ENCODE data around the gene HES1.
"Not testable (repeated sequence)": the region's sequence is repeated elsewhere in the genome, so short reads cannot be mapped to it uniquely, and the experiment has no call there.

Gene HES1

DNA sequence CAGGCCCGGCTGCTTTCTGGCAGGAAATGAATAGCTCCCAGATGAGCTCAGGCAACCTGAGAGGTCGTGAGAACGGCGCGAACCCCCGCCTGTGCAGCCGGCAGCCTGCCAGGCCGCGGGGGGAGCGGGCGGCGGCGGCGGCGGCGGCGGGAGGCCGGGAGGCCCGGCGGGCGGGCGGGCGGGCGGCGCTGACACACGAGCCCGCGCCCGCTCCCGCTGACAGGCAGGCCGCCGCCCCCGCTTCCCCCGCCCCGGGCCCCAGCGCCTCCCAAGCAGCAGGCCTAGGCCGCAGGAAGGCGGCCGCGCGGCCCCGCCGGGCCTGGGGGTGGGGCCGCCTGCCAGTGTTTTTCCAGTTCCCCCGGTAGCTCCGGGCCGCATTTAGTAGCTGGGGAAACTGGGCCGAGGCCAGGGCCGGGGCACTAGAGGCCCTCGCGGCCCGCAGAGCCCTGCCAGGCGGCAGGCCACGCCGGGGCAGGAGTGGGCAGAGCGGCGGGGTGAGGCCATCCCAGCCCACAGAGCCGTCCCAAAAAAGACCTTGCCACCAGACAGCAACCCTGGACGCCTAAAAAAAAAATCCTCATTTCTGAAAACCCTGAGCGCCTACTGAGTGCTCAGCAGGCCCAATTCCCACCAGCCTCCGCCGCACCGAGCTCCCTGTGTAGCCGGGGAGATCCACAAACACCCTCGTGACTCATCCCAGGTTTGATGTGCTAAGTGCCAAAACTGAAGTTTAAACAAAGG is 5.6 kb downstream of the HES1 start:
- DNase-seq (ENCODE audit: low read depth in 2 of 2) = peak; percentile 67 to 73

DNA sequence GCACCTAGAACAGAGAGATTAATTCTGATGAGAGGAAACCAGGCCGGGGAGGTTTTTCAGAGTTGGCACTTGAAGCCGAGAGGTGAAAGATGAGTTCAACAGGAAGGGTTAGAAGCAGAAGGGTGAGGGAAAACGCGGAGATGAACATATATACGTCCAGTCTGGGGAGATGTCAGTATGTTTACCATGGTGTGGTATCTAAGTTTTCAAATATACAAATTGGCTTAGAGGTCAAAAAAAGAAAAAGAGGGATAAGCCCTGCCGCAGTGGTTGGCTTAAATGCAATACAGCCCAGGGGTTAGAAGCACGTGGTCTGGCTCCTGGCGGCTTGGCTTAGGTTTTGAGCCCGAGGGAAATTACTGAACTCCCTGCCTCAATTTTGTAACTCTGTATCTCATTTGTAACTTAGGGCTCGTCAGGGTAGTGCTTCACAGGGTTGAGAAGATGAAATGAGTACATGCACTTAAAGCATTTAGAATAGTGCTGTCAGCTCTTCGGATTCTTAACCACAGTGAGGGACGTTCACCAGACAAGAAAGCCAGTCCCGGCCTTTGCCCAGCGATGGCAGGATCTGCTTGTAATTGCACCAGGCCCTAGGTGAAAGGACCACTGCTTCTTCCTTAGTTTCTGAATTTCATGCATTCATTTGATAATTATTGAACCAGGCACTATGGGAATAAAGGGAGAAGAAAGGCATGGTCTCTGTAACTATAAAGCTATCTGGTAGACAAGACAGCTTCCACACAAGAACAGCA is 6.4 kb downstream of the HES1 start:
- DNase-seq (ENCODE audit: low read depth in 2 of 2) = no peak

DNA sequence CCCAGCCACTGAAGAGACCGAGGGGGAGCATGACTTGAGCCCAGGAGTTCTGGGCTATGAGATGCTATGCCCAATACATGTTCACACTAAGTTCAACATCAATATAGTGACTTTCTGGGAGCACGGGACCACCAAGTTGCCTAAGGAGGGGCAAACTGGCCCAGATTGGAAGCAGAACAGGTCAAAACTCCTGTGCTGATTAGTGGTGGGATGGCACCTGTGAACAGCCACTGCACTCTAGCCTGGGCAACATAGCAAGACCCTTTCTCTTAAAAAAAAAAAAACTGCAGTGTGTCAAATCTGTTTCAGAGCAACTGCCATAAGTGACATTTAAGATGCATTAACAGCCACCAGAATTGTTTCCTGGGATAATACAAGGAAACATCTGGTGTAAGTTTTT is 9.8 kb downstream of the HES1 start:
- no peak for DNase-seq (ENCODE audit: low read depth in 2 of 2)

DNA sequence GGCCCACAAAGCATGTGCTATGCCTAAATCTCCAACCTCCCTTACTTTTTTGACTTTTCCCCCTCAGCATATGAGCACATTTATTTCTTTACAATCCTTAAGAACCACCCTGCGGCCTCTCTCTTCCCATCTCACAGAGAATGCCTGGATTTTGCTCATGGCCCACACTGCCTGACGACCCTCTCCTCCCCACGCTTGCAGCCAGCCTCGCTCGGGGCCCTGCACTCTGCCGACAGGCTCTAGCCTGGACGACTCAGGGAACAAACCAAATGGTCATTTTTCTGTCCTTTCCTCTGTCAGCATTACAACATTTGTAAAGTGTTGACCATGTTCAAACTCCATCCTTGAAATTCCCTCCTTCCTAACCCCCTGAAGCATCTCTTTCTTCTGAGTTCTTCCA is 11.7 kb downstream of the HES1 start:
- DNase-seq (ENCODE audit: low read depth in 2 of 2) = no peak

DNA sequence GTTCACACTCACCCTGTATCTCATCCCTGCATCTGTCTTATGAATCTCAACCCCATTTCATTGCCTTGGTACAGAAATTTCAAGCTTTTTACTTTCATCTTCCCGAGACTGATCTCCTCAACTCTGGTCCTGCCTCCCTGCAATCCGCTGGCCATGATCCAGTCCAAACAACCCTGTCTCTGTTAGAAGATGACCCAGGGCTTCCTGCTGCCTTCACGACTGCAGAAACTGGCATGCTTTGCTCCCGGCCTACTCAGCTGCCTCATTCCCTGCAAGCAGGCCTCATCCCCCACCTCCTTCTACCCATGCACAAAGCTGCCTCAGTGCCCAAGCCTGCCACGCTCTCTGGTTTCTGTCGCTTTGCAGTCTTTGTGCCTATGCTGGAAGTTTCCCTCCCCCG is 12.4 kb downstream of the HES1 start:
- DNase-seq (ENCODE audit: low read depth in 2 of 2) = no peak

DNA sequence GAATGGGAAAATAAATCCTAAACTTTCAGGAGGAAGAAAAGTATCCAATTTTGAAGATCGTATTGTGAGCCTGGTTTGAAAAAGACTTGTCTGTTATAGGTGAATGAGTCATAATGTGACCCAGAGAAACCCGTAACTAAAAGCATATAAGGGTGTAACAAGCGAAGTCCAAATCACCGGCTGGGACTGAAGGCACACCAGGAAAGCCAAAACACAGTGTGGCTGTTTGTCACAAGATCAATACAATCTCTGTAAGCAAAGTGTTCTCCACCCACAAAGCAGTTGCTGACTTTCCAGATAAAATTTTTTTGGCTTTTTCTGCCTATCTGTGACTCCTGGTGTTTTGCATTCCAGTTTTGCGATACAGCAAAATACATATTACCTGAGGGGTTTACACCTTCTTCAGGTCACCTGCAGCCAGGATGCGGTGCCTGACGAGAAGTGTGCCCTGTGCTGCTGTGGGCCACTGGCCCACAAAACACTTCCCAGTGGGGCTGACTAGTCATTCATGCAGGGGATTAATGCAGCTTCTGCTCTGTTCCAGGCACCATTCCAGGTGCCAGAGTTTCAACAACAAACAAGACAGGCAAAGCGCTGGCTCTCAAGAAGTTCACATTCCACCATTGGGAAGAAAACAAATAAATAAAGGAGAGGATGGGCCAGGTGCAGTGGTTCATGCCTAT is 14.4 kb downstream of the HES1 start:
- DNase-seq (ENCODE audit: low read depth in 2 of 2) = no peak

DNA sequence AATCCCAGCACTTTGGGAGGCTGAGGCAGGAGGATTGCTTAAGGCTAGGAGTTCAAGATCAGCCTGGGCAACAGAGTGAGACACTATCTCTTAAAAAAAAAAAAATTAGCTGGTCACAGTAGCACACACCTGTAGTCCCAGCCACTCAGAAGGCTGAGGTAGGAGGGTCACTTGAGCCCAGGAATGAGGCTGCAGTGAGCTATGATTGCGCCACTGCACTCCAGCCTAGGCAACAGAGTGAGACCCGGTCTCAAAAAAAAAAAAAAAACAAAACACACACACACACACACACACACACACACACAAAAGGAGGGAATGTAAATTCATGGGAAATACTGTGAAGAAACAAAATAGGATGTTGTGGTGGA is 15.0 kb downstream of the HES1 start:
- DNase-seq (ENCODE audit: low read depth in 2 of 2) = not testable (repeated sequence)

DNA sequence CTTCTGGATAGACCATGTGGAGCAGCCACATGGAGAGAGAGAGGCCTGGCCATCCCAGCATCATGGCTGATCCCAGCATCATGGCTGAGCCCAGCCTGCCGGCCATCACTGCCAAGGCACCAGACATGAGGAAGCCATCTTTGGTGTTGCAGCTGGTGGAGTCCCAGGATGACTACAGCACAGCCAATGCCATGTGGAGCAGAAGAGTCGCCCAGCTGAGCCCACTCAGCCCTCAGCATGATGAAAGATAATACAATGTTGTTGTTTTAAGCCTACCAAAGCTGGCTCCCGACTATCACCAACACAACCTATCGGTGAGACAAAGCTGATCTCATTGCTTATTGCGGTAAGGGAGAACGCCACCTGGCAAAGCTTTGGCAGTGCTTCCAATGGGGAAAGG is 18.4 kb downstream of the HES1 start:
- no peak for DNase-seq (ENCODE audit: low read depth in 2 of 2)

DNA sequence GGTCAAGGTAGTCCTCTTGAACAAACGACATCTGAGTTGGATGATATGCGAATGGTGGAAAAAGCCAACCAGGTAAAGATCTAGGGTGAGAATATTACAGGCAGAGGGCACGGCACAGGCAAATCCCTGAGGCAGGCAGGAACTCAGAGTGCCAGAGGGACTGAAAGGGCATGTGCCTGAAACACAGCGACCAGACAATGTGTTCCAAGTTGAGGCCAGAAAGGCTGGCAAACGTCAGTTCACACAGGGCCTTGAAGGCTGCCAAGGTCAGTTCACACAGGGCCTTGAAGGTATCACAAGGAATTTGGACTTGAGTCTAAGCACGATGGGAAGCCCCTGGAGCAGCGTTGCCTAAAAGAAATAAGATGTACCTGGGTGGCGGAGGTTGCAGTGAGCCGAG is 20.1 kb downstream of the HES1 start:
- DNase-seq (ENCODE audit: low read depth in 2 of 2) = no peak

DNA sequence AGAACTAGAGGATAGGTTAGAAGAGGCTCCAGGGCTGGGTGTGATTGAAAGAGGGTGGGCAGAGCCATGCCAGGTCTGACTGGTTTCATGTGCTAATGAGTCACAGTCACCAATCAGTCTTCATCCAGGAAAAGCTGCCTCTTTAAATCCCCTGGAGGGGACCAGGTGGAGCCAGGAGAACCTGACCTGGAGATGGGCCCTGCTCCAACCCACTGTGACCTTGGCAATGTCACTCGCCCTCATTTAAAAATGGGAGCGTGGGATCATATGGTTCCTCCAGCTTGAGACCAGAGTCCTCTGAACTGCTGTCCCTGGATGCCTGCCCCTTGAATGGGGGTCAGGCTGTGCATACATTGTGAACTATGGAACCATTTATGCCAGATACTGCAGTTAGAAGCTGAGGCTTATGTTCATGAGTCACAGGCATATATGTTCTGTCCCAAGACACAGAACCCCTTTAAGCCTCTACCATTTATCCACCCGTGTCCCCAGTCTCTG is 23.0 kb downstream of the HES1 start:
- DNase-seq (ENCODE audit: low read depth in 2 of 2) = no peak

DNA sequence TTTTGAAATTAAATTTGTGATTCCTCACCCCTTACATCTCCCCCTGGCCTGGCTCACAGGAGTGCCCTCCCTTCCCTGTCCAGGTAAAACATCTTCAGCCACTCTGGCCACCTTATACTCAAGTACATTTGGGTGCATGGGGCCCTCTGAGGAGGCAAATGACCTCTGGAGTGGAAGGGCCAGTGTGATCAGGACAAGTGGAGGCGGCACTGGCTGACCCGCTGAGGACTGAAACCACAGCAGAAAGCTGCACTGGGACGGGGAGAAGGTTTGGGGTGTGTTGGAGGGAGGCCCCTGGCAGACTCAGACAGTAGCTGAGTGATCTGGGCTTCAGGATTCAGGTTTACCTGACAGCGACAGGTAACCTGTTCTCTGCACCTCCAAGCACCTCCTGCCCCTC is 24.2 kb downstream of the HES1 start:
- DNase-seq (ENCODE audit: low read depth in 2 of 2) = no peak

DNA sequence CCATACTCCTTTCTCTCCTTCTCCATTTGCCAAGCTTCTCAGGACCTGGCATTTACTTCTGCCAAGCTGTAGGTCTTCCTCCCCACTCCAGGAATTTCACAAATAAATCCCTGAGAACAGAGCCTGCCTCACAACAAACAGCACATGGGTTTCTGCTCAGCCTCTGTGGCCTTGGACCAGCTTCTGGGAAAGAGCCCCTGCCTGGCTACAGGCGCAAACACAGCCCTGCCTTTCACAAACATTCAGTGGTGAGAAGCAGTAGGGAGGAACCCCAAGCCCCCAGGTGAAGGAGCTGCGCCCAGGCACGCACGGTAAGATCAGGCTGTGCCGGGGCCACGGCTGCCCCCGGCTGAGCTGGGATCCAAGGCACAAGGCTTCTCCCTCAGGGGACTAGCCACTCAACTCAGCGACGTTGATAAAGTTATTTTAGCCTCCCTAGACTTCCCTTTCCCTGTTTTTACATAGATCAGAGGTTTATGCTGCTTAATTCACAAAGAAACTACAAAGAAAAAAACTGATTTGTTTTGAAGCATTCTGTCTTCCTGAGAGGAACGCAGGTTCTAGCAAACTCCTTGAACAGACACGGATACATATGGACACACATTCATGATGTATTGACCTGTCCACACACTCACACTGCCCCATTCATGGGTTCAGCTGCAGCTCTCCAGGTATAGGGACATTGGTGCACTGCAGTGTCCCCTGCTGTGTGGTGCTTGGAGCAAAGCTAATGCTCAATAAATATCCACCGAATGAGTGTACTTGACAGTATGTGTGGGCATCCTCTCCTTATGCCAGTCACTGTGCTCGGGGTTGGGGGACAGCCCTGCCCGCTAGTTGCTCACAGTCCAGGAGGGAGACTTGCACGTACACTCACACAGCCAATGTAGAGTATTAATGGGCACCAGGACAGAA is 25.4 kb downstream of the HES1 start:
- no peak for DNase-seq (ENCODE audit: low read depth in 2 of 2)

DNA sequence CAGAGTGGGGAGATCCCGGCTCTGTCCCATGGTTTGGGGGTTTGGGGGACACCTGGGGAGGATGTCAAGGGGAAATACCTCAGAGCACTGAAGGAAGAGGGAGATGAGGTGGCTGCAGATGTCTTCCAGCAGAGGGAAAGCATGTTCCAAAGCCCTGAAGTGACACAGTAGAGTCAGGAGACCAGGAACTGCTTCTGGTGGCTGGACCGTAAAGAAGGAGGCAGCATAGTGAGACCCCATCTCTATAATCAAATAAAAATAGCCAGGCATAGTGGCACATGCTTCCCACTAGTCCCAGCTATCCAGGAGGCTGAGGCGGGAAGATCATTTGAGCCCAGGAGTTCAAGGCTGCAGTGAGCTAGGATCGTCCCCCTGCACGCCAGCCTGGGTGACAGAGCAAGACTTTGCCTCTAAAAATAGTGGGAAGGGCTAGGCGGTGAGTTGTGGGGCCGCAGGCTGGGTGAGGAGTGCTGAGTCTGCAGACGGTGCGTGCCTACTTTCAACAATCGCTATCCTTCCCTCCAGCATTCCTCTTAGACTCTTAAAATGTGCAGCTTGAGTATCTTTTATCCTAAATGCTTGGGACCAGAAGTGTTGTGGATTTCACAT is 26.2 kb downstream of the HES1 start:
- no peak for DNase-seq (ENCODE audit: low read depth in 2 of 2)

DNA sequence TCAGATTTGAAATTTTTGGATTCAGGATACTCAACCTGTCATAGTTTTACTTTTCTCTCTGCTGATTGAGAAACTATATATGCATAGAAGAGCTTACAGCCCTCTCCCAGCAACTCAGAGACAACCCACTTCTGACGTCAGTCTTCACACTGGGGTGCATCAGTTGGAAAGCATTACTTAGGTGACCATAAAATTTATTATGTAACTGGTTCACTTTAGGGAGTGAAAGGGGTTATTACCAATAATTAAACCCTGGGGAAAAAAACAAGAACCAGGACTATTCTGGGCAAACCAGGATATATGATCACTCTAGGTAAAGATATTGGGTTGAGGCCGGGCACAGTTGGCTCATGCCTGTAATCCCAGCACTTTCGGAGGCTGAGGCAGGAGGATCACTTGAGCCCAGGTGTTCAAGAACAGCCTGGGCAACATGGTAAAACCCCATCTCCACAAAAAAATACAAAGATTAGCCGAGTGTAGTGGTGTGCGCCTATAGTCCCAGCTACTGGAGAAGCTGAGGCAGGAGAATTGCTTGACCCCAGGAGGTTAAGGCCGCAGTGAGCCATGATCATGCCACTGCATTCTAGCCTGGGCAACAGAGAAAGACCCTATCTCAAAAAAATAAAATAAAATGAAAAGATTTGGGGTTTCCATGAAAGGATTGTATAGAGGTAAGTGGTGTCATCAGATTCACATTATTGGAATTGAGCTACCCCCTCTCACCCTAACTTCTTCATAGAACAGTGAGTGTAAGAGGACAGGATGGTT is 27.1 kb downstream of the HES1 start:
- DNase-seq (ENCODE audit: low read depth in 2 of 2) = no peak

DNA sequence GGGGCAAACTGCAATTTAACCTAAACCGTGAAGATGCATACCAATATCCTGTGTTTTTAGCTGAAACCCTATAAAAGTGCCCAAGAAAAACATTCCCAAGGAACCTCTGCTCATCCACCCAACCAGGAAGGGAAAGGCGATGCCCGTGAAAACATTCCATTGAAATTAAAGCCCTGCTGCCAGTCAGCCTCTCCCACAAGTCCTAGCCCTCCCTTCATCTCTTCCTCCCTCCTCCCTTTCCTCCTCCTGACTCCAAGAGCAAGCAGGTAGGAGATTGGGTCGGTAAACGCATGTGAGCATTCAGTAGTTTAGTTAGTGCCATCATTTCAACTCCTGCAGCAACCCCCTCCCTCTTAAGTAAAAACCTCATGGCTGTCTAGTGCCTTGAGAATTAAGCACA is 27.7 kb downstream of the HES1 start:
- DNase-seq (ENCODE audit: low read depth in 2 of 2) = no peak

DNA sequence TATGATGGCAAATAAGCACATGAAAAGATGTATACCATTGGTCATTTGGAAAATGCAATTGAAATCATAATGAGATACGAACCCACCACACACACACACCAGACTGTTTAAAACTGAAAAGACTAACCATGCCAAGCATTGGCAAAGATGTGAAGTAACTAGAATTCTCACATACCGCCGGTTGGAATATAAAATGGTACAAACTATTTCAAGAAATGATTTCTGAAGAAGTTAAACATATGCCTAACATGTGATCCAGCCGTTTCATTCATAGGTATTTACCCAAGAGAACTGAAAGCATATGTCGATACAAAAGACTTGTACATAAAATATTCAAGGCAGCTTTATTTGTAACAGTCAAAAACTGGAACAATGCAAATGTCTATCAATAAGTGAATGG is 28.9 kb downstream of the HES1 start:
- no peak for DNase-seq (ENCODE audit: low read depth in 2 of 2)

DNA sequence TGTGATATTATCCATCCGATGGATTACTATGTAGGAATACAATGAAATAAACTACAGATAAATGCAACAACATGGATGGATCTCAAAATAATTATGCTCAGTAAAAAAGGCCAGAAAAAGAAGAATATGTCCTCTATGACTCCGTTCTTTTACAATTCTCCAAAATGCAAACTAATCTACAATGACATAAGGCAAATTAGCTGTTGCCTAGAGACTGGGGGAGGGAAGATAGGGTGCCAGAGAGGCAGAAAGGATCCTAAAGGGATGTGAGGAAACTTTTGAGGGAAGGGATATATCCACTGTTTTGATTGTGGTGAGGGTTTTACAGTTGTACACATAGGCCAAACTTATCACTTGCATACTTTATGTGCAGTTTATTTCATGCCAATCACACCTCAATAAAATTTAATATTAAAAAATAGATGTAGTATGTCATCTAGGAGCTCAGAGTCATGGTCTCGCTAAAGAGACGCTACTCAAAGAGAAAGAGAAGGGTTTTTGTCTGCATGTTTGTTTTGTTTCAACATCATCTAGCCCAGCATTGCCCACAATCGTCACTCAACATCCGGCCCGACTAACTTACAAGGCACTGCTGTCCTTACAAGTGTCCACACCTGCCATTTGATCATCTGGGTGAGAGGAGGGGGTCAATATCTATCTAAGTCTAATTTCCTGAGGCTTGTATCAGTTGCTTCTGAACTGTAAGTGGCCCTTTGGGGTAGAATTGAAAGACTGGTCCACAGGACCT is 29.5 kb downstream of the HES1 start:
- DNase-seq (ENCODE audit: low read depth in 2 of 2) = no peak

DNA sequence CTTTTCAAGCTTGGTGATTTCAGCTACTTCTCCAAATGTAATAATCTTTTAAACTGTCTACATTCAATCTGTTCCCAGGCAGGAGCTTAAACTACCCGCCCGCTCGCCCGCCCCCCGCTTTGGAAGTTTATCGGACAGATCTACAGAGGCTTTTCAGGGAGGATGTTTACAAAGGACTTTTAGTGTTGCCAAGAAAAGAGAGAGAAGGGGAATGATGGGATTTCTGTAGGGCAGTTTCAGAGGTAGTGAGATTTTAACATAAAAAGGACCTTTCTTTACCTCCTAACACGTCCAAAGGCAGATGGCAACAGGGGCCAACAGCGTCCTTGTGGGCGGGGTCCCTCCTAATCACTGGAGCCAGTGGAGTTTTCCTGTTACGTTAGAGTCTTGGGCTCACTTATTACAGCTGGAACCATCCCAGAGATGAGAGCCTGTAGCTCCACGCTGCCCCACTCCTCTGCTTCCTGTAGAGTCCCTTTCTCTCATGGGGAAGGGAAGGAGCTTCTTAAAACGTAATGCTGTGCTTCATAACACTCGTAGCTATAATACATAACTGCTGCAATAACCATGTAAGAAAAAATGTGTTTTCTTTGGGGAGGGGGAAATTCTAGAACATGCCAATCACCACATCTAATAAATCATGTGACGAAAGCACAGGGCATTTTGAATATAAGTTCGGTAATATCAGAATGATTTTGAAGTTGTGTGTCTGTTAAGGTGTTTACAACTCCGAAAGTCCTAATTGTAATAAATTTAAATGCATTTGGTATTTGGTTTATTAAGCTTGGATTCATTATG is 30.9 kb downstream of the HES1 start:
- DNase-seq (ENCODE audit: low read depth in 2 of 2) = no peak

Data from stimulated activated CD4-positive, alpha-beta T cell treated with anti-CD3 and anti-CD28 coated beads, Interleukin-1b, Interleukin-23, amount 100 ng/mL, for 4 hours (primary cell).